SU-DHL-6 (cell line): Measurements from ENCODE around the gene GPR143.

Experiments used
- EZH2phosphoT487 ChIP-seq: fragments of 200-600 bp; sonication (generic), shearing (Covaris generic); conservative IDR thresholded peaks from 2 replicates; pipeline ENCODE4 v1.6.1; 2018; ENCODE audit warnings: mild to moderate bottlenecking, antibody characterized with exemption, low read length, moderate library complexity, mixed read lengths
- TF ChIP-seq, protein P1 (sequence below): fragments of 200-600 bp; sonication (generic); IDR thresholded peaks from one replicate; pipeline ENCODE4 v1.5.1; 2017; ENCODE audit warnings: antibody characterized with exemption, mild to moderate bottlenecking, low read length, moderate library complexity; ENCODE audit not compliant: insufficient read depth, poor library complexity, severe bottlenecking

DNA sequence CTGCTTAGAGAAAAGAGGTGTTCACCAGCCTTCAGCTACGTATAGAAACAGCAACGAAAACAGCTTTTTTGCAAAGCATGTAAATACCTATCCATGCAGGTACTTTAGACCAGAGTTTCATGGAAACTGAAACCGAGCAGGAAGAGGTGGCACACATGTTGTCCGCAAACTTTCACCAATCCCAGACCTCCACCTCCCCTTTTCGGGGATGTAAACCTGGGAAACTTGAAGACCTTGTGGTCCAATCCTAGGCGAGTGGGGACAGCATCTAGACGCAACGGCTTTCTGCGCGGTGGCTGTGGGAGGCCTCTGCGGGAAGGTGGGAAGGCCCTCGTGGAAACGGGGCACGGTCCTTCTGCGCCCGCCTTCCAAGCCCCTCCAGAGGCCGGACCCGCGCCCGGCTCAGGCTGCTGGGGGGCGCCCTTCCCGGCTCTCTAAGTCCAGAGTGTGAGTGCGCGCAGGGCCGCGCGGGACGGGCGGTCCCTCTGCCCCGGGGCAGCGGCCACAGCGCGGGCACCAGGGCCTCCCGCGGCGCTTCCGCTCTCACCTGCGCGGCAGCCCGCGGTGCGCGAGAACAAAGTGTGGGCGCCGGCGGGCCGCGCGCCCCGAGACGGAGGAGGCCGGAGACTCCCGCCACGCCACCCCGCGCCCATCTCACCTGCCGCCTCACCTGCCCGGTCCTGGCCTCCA lies 19.8 kb upstream of the GPR143 start:
- TF ChIP-seq, protein P1, sequence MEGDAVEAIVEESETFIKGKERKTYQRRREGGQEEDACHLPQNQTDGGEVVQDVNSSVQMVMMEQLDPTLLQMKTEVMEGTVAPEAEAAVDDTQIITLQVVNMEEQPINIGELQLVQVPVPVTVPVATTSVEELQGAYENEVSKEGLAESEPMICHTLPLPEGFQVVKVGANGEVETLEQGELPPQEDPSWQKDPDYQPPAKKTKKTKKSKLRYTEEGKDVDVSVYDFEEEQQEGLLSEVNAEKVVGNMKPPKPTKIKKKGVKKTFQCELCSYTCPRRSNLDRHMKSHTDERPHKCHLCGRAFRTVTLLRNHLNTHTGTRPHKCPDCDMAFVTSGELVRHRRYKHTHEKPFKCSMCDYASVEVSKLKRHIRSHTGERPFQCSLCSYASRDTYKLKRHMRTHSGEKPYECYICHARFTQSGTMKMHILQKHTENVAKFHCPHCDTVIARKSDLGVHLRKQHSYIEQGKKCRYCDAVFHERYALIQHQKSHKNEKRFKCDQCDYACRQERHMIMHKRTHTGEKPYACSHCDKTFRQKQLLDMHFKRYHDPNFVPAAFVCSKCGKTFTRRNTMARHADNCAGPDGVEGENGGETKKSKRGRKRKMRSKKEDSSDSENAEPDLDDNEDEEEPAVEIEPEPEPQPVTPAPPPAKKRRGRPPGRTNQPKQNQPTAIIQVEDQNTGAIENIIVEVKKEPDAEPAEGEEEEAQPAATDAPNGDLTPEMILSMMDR = no peak
- TF ChIP-seq EZH2phosphoT487 = no peak
